ENCODE results near the gene GYG2. TPM values are rescaled to one million over a fixed set of nuclear protein-coding genes. Genes with fewer than 3 reads are reported as not detected.
"Not testable (repeated sequence)": the region's sequence is repeated elsewhere in the genome, so short reads cannot be mapped to it uniquely, and the experiment has no call there.

The GYG2 gene
- total RNA-seq, 3 donors from 2014 or later = 23.1 to 84.7 (median 40.6) TPM

DNA sequence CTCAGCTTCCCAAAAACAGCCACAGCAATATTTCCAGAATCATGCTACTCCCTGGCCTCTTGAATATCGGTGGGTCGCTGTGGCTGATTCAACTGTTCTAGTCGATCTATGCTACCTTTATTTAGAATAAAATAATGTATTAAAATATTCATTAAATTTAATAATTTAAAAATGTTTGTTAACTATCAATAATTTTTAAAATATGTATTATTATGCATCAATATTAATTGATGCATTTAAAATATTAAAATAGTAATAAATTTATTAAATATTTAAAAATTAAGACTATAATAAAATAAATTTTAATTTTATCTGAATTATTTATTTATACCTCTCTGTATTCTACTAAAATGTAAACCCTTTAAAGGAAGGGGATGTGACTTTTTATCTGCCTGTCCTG, 81.4 kb downstream of the GYG2 start:
- TF ChIP-seq, protein P1, sequence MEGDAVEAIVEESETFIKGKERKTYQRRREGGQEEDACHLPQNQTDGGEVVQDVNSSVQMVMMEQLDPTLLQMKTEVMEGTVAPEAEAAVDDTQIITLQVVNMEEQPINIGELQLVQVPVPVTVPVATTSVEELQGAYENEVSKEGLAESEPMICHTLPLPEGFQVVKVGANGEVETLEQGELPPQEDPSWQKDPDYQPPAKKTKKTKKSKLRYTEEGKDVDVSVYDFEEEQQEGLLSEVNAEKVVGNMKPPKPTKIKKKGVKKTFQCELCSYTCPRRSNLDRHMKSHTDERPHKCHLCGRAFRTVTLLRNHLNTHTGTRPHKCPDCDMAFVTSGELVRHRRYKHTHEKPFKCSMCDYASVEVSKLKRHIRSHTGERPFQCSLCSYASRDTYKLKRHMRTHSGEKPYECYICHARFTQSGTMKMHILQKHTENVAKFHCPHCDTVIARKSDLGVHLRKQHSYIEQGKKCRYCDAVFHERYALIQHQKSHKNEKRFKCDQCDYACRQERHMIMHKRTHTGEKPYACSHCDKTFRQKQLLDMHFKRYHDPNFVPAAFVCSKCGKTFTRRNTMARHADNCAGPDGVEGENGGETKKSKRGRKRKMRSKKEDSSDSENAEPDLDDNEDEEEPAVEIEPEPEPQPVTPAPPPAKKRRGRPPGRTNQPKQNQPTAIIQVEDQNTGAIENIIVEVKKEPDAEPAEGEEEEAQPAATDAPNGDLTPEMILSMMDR (IDR thresholded peaks at IDR 0.05) = no peak
- no peak for TF ChIP-seq POLR2A (IDR thresholded peaks at IDR 0.05)
- no peak for TF ChIP-seq POLR2AphosphoS5 (IDR thresholded peaks at IDR 0.05)
- Histone ChIP-seq H3K4me1 (no peaks in the 10 kb centered on the region), H3K4me3 (no peak overlapping the region), H3K9me3 (no peaks in the 10 kb centered on the region), H3K27ac (no peak overlapping the region), H3K27me3 (no peaks in the 10 kb centered on the region), H3K36me3 (no peaks in the 10 kb centered on the region)
- intact Hi-C loops (cut with DNase I; ENCODE audit: low total_unique reads) = no loop called here
- no peak for DNase-seq (ENCODE audit: low spot score in 2 of 2)

DNA sequence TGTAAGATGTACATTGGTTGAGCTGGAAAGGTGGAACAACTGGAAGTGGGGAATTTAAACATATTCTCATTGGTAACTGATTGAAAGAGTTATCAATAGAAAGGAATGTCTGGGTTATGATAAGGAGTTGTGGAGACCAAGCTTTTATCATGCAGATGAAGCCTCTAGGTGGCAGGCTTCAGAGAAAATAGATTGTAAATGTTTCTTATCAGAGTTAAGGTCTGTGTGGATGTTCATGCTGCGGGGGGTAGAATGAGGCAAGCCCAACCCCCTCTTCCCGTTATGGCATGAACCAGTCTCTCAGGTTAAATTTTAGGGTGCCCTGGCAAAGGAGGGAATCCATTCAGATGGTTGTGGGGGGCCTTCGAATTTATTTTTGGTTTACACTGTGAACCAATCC, 84.4 kb downstream of the GYG2 start:
- Histone ChIP-seq H3K27me3 (no peaks in the 10 kb centered on the region), H3K4me3 (no peak overlapping the region), H3K36me3 (no peaks in the 10 kb centered on the region), H3K9me3 (no peaks in the 10 kb centered on the region), H3K4me1 (no peaks in the 10 kb centered on the region), H3K27ac (no peak overlapping the region)
- DNase-seq (ENCODE audit: low spot score in 2 of 2) = no peak
- TF ChIP-seq POLR2A (IDR thresholded peaks at IDR 0.05) = no peak
- intact Hi-C loops (cut with DNase I; ENCODE audit: low total_unique reads) = no loop called here

DNA sequence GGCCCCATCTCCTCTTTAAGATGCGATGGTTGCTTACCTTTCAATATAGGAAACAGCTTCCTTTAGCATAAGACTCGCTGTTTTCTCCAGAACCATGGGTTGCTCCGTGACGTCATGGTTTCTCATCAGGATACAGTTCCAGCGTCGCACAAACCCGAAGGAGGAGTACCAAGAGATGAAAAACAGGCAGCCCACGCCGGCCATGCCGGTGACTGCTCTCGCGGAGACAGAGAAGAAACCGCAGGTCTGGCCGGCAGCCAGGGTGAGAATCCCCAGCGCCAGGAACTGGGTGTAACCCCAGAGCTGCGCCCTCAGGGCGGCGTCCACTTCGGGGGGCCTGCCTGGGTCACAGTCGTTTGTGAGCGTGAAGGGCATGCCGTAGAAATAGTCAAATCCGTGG, 89.0 kb downstream of the GYG2 start:
- intact Hi-C loops (cut with DNase I; ENCODE audit: low total_unique reads) = no loop called here
- Histone ChIP-seq H3K27ac (no peak overlapping the region), H3K9me3 (no peaks in the 10 kb centered on the region), H3K27me3 (no peaks in the 10 kb centered on the region), H3K4me1 (no peaks in the 10 kb centered on the region), H3K4me3 (no peak overlapping the region), H3K36me3 (peaks cover 4% of the 10 kb centered on the region)
- TF ChIP-seq POLR2A (IDR thresholded peaks at IDR 0.05) (no peak), POLR2AphosphoS5 (IDR thresholded peaks at IDR 0.05) (no peak)
- TF ChIP-seq, protein P1 (IDR thresholded peaks at IDR 0.05) = no peak
- no peak for DNase-seq (ENCODE audit: low spot score in 2 of 2)

DNA sequence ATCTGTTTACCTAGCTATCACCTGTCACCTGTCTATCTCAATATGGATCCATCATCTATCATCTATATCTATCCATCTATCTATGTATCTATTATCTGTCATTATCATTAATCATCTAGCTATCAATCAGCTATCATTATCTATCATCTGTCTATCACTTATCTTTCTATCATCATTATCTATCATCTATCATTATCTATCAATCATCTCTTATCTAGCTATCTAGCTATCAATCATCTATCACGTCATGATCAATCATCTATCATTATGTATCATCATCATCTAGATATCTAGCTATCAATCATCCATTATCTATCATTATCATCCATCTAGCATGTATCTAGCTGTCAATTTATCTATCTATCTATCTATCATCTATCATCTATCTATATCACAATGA, 92.5 kb downstream of the GYG2 start:
- no peaks in the 10 kb centered on the region for H3K9me3 ChIP-seq
- intact Hi-C loops (cut with DNase I; ENCODE audit: low total_unique reads) = no loop called here
- H3K27me3 ChIP-seq = no peaks in the 10 kb centered on the region
- no peaks in the 10 kb centered on the region for H3K4me1 ChIP-seq
- no peak overlapping the region for H3K27ac ChIP-seq
- peaks cover 4% of the 10 kb centered on the region for H3K36me3 ChIP-seq
- no peak for DNase-seq (ENCODE audit: low spot score in 2 of 2)
- TF ChIP-seq, protein P1 (IDR thresholded peaks at IDR 0.05) = no peak
- TF ChIP-seq POLR2A (IDR thresholded peaks at IDR 0.05) (no peak), POLR2AphosphoS5 (IDR thresholded peaks at IDR 0.05) (no peak)
- H3K4me3 ChIP-seq = no peak overlapping the region

DNA sequence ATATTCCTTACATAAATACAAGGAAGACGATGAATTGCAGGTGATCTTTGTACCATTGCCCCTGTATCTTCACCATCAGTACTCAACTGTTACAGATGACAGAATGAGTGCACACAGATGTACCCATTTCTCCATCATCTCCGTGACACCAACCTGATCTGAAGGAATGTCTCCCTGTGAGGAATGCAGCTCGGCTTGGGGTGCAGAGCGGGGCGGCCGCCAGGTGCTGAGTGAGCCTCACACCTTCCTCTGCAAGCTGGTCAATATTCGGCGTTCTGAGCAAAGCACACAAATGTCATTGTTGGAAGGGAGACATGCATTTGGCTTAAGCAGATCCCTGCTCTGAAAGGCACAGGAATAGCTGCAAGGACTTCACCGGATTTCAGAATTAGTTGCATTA, 93.0 kb downstream of the GYG2 start:
- no peak overlapping the region for H3K27ac ChIP-seq
- DNase-seq (ENCODE audit: low spot score in 2 of 2) = no peak
- H3K36me3 ChIP-seq = peaks cover 4% of the 10 kb centered on the region
- TF ChIP-seq POLR2AphosphoS5 (IDR thresholded peaks at IDR 0.05) (no peak), POLR2A (IDR thresholded peaks at IDR 0.05) (no peak)
- TF ChIP-seq, protein P1 (IDR thresholded peaks at IDR 0.05) = no peak
- intact Hi-C loops (cut with DNase I; ENCODE audit: low total_unique reads) = no loop called here
- no peaks in the 10 kb centered on the region for H3K27me3 ChIP-seq
- no peaks in the 10 kb centered on the region for H3K4me1 ChIP-seq
- no peaks in the 10 kb centered on the region for H3K9me3 ChIP-seq
- H3K4me3 ChIP-seq = no peak overlapping the region

DNA sequence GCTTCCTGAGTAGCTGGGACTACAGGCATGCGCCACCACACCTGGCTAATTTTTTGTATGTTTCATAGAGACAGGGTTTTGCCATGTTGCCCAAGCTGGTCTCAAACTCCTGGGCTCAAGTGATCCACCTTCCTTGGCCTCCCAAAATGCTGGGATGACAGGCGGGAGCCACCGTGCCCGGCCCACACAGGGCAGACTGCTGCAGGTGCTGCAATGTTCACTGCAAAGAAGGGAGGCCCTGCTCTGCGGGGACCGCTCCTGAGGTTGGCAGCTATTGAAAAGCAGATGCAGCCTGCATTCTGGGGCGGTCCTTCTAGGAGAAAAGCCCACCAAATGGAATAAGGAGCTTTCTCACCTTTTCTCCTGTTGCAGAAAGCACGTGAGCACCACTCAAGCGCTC, 95.4 kb downstream of the GYG2 start:
- intact Hi-C loops (cut with DNase I; ENCODE audit: low total_unique reads) = no loop called here
- Histone ChIP-seq H3K27me3 (no peaks in the 10 kb centered on the region), H3K9me3 (no peaks in the 10 kb centered on the region), H3K4me1 (no peaks in the 10 kb centered on the region), H3K27ac (no peak overlapping the region), H3K36me3 (peaks cover 4% of the 10 kb centered on the region), H3K4me3 (no peak overlapping the region)
- TF ChIP-seq POLR2AphosphoS5 (IDR thresholded peaks at IDR 0.05) = no peak
- TF ChIP-seq, protein P1 (IDR thresholded peaks at IDR 0.05) = no peak
- no peak for TF ChIP-seq POLR2A (IDR thresholded peaks at IDR 0.05)
- no peak for DNase-seq (ENCODE audit: low spot score in 2 of 2)

DNA sequence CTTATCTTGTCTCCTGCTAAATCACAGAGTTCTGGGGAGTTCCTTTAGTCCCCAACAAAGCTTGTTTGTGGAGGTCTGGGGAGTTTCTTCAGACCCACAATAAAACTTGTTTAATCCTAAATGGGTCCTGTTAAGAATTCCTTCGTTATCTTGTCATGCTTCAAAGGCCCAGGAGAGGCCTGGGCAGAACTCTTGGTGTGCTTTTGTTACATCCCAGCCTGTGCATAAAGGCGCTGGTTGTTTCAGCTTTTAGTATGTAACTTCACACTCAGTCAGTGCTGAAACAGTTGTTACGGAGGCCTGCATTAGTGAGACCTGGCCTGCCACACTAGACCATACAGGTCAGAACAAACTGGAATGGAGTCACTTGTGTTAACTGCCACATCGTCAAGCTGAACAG, 97.5 kb downstream of the GYG2 start:
- H3K36me3 ChIP-seq; H3K27me3 ChIP-seq; H3K9me3 ChIP-seq; H3K4me3 ChIP-seq; intact Hi-C loops (cut with DNase I; ENCODE audit: low total_unique reads); H3K27ac ChIP-seq; DNase-seq (ENCODE audit: low spot score in 2 of 2); H3K4me1 ChIP-seq: not testable (repeated sequence)

Measured in breast epithelium (tissue), 4 donors.